NCI-H2196 (cell line): Measurements from ENCODE around the gene KAZALD1.

Source experiments
- DNase-seq: peaks from one replicate; lab custom pipeline; 2025; ENCODE audit not compliant: unreplicated experiment; lab: John Stamatoyannopoulos, UW

Gene KAZALD1

GRCh38 chr10:101061624-101062231 lies at the start of gene KAZALD1:
TSS of gene KAZALD1 (plus strand) at chr10:101061989. CDS start at chr10:101062593, 604 bp downstream.
- peak; percentile 18 for DNase-seq

GRCh38 chr10:101012525-101013364 lies 49.0 kb upstream of the KAZALD1 start:
- DNase-seq = peak; percentile 57

- no peak for DNase-seq
These were observed 48.4 kb upstream of the KAZALD1 start for GRCh38 chr10:101013365-101013825.

- DNase-seq = peak; percentile 23
These were observed 47.4 kb upstream of the KAZALD1 start for GRCh38 chr10:101014230-101014884.

- DNase-seq = no peak
These were observed 46.7 kb upstream of the KAZALD1 start for GRCh38 chr10:101014966-101015581.

GRCh38 chr10:101015582-101015973 lies 46.2 kb upstream of the KAZALD1 start:
- DNase-seq = no peak

- DNase-seq = no peak
These were observed 45.0 kb upstream of the KAZALD1 start for GRCh38 chr10:101016814-101017213.

- DNase-seq = no peak
These were observed 43.6 kb upstream of the KAZALD1 start for GRCh38 chr10:101018118-101018599.

- DNase-seq = peak; percentile 79
These were observed 43.0 kb upstream of the KAZALD1 start for GRCh38 chr10:101018600-101019439.

- no peak for DNase-seq
These were observed 42.4 kb upstream of the KAZALD1 start for GRCh38 chr10:101019440-101019703.

GRCh38 chr10:101020427-101021075 lies 41.2 kb upstream of the KAZALD1 start:
- no peak for DNase-seq

GRCh38 chr10:101021239-101021638 lies 40.5 kb upstream of the KAZALD1 start:
- DNase-seq = no peak

- DNase-seq = no peak
These were observed 40.0 kb upstream of the KAZALD1 start for GRCh38 chr10:101021692-101022251.

- no peak for DNase-seq
These were observed 38.7 kb upstream of the KAZALD1 start for GRCh38 chr10:101022967-101023705.

GRCh38 chr10:101027106-101027720 lies 34.6 kb upstream of the KAZALD1 start:
- DNase-seq = no peak

GRCh38 chr10:101028446-101029337 lies 33.1 kb upstream of the KAZALD1 start:
- no peak for DNase-seq

GRCh38 chr10:101029520-101030295 lies 32.1 kb upstream of the KAZALD1 start:
- DNase-seq = no peak
